Fibroblast of lung (primary cell): ENCODE measurements around the gene PITPNB.

Source experiments
- CTCF ChIP-seq, 2 donors: IDR thresholded peaks in 1 of 2; conservative IDR thresholded peaks in 1 of 2; 1 replicate in 1 of 2; 2 replicates in 1 of 2; pipeline ENCODE4 v1.5.1; 2011 to 2012; ENCODE audit warnings: low read length in 2 of 2, control low read depth in 1 of 2, inconsistent platforms in 1 of 2, low read depth in 1 of 2, mild to moderate bottlenecking in 1 of 2
- EZH2 ChIP-seq: IDR thresholded peaks from 2 replicates; pipeline ENCODE4 v1.5.1; 2012; ENCODE audit warnings: low read length, control low read depth, mild to moderate bottlenecking; ENCODE audit errors: missing control alignments

- TF ChIP-seq CTCF (conservative IDR thresholded peaks at IDR 0.05 in 1 of 2, IDR thresholded peaks at IDR 0.05 in 1 of 2; ENCODE audit: low read depth in 1 of 2, low read length in 2 of 2) (no peak), EZH2 (no peak)
Measured at GRCh38 chr22:27961680-27962079, 42.6 kb upstream of the PITPNB start.
